Neural crest cell (in vitro differentiated cells): ENCODE results near the gene MACROH2A1. TPM values are rescaled to one million over a fixed set of nuclear protein-coding genes. Genes with fewer than 3 reads are reported as not detected.

Experiments
- DNase-seq: peaks from one replicate; pipeline ENCODE4 v3.0.0; 2021; ENCODE audit warnings: low read depth, mixed read lengths, low spot score
- H3K27ac Mint-ChIP-seq: one replicate; pipeline ENCODE4 v1.8.0; 2021; ENCODE audit warnings: mild to moderate bottlenecking, mixed read lengths; ENCODE audit not compliant: unreplicated experiment
- H3K27me3 Mint-ChIP-seq: 2 replicates; pipeline ENCODE4 v1.8.0; 2021; ENCODE audit warnings: low read depth, mild to moderate bottlenecking, mixed read lengths
- H3K36me3 Mint-ChIP-seq: 2 replicates; pipeline ENCODE4 v1.8.0; 2021; ENCODE audit warnings: low read depth, mild to moderate bottlenecking, mixed read lengths
- H3K4me1 Mint-ChIP-seq: 2 replicates; pipeline ENCODE4 v1.8.0; 2021; ENCODE audit warnings: mixed read lengths
- H3K4me3 Mint-ChIP-seq: one replicate; pipeline ENCODE4 v1.8.0; 2021; ENCODE audit warnings: mild to moderate bottlenecking, mixed read lengths
- H3K9me3 Mint-ChIP-seq: 2 replicates; pipeline ENCODE4 v1.8.0; 2021; ENCODE audit warnings: mixed read lengths
- total RNA-seq: library from RNA; stranded (reverse); gene quantifications from 2 replicates; pipeline ENCODE4 v1.2.1, GENCODE V29; 2021
- TF ChIP-seq, protein P1 (sequence below): fragments of 200-600 bp; sonication (generic); conservative IDR thresholded peaks from 2 replicates; pipeline ENCODE4 v1.5.0; 2021; ENCODE audit warnings: antibody characterized with exemption, mild to moderate bottlenecking

The MACROH2A1 gene
- total RNA-seq, 1 donor from 2014 or later, result 339 TPM

DNA sequence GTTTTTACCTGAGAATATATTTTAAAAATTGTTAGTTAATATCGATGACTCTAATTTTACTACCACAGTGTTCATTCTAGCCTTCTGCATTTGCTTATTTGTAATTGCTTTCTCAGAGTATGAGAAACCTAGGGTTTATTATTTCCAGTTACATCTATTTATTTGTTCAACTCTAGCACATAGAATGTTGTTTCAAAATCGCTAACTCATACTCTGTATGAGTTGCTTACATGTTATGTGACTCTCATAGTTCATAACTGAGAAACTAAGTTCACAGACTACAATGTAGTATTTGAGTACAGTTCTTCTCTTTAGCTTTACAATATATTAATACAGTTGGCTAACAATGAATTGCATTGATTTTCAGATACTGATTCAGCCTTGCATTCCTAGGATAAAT, 103.2 kb downstream of the MACROH2A1 start:
- no peaks in the 10 kb centered on the region for H3K9me3 Mint-ChIP-seq
- no peak overlapping the region for H3K27ac Mint-ChIP-seq
- H3K4me3 Mint-ChIP-seq, result no peak overlapping the region
- no peaks in the 10 kb centered on the region for H3K36me3 Mint-ChIP-seq
- TF ChIP-seq, protein P1, sequence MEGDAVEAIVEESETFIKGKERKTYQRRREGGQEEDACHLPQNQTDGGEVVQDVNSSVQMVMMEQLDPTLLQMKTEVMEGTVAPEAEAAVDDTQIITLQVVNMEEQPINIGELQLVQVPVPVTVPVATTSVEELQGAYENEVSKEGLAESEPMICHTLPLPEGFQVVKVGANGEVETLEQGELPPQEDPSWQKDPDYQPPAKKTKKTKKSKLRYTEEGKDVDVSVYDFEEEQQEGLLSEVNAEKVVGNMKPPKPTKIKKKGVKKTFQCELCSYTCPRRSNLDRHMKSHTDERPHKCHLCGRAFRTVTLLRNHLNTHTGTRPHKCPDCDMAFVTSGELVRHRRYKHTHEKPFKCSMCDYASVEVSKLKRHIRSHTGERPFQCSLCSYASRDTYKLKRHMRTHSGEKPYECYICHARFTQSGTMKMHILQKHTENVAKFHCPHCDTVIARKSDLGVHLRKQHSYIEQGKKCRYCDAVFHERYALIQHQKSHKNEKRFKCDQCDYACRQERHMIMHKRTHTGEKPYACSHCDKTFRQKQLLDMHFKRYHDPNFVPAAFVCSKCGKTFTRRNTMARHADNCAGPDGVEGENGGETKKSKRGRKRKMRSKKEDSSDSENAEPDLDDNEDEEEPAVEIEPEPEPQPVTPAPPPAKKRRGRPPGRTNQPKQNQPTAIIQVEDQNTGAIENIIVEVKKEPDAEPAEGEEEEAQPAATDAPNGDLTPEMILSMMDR, result no peak
- H3K27me3 Mint-ChIP-seq, result peaks cover 18% of the 10 kb centered on the region
- H3K4me1 Mint-ChIP-seq, result no peaks in the 10 kb centered on the region
- DNase-seq, result no peak

GRCh38 chr5:135294793-135295192, 104.2 kb downstream of the MACROH2A1 start:
- no peaks in the 10 kb centered on the region for H3K9me3 Mint-ChIP-seq
- peaks cover 15% of the 10 kb centered on the region for H3K27me3 Mint-ChIP-seq
- no peak overlapping the region for H3K4me3 Mint-ChIP-seq
- TF ChIP-seq, protein P1, result no peak
- no peak overlapping the region for H3K27ac Mint-ChIP-seq
- no peak for DNase-seq
- H3K36me3 Mint-ChIP-seq, result no peaks in the 10 kb centered on the region
- H3K4me1 Mint-ChIP-seq, result no peaks in the 10 kb centered on the region

GRCh38 chr5:135289651-135290050, 109.4 kb downstream of the MACROH2A1 start:
- no peaks in the 10 kb centered on the region for H3K4me1 Mint-ChIP-seq
- no peak overlapping the region for H3K4me3 Mint-ChIP-seq
- H3K27ac Mint-ChIP-seq, result no peak overlapping the region
- H3K27me3 Mint-ChIP-seq, result peaks cover 31% of the 10 kb centered on the region
- peaks cover 7% of the 10 kb centered on the region for H3K9me3 Mint-ChIP-seq
- TF ChIP-seq, protein P1, result no peak
- DNase-seq, result no peak
- H3K36me3 Mint-ChIP-seq, result no peaks in the 10 kb centered on the region

- TF ChIP-seq, protein P1, result no peak
- H3K27ac Mint-ChIP-seq, result no peak overlapping the region
- H3K4me1 Mint-ChIP-seq, result no peaks in the 10 kb centered on the region
- H3K36me3 Mint-ChIP-seq, result no peaks in the 10 kb centered on the region
- no peak for DNase-seq
- H3K27me3 Mint-ChIP-seq, result peaks cover 43% of the 10 kb centered on the region
- no peak overlapping the region for H3K4me3 Mint-ChIP-seq
- peaks cover 7% of the 10 kb centered on the region for H3K9me3 Mint-ChIP-seq
These were observed 111.5 kb downstream of the MACROH2A1 start for GRCh38 chr5:135287551-135287950.

Other genes with a start within 250 kb of the MACROH2A1 start
- gene DCANP1, start 48.1 kb upstream of the MACROH2A1 start, total RNA-seq, result not detected in 2 replicates
- gene TIFAB, start 53.1 kb upstream of the MACROH2A1 start, total RNA-seq, result not detected in 2 replicates
- 7.3 and 7.8 TPM in 2 replicates for gene NEUROG1, start 136.7 kb upstream of the MACROH2A1 start, total RNA-seq
- gene CXCL14, start 179.8 kb upstream of the MACROH2A1 start, total RNA-seq, result not detected in 2 replicates